GM21737 (cell line): Measurements from ENCODE around the gene SELENOM.

Source experiments
- ATAC-seq: cut with Tn5 transposase; IDR thresholded peaks from one replicate; pipeline ENCODE4 v1.9.1; 2021; ENCODE audit warnings: mild to moderate bottlenecking, moderate library complexity; ENCODE audit not compliant: unreplicated experiment

Gene SELENOM

DNA sequence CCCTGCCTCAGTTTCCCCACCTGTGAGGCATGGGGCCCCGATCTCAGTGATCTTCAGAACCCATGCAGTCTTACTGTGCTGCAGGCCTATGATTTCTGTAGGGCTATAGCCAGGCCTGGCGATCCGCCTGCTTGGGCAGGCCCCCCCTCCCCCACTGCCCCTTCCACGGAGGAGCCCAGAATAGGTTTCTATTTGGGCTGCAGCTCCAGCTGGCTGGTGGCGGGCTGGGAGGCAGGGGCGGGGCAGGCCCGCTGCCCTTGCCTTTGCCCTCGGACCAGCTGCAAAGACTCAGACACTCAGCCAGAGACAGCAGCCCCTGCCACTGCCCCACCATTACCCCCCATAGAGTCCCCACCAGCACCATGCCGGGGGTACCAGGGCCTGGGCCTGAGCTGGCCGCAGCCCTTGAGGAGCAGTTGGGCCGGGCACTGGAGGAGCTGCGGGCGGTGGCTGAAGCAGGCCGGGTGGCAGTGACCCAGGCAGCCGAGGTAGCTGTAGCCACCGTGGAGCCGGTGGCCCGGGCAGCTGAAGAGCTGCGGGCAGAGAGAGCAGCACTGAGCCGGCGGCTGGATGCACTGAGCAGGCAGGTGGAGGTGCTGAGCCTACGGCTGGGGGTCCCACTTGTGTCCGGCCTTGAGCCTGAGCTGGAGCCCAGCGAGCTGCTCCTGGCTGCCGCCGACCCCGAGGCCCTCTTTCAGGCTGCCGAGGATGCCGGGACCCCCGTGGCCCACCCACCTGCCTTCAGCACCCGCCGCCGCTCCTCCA is 14.1 kb downstream of the SELENOM start:
- no peak for ATAC-seq

DNA sequence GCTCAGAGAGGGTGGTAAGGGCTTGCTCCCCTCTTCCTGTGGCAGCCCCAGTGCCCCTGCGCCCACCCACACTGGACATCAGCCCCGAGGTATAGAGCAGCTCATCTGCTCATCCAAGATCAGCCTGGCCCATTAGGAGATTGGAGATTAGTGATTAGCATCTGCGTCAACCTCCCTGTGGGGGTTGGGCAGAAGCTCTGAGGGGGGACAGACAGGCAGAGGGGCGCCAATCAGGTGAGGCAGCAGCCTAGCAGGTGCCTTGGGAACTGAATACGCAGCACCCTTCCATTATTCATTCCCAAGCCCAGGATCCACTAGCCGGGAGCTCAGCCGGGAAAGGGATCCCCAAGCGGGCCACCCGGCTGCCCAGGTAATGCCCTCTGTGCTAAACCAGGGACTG is 15.2 kb downstream of the SELENOM start:
- no peak for ATAC-seq

DNA sequence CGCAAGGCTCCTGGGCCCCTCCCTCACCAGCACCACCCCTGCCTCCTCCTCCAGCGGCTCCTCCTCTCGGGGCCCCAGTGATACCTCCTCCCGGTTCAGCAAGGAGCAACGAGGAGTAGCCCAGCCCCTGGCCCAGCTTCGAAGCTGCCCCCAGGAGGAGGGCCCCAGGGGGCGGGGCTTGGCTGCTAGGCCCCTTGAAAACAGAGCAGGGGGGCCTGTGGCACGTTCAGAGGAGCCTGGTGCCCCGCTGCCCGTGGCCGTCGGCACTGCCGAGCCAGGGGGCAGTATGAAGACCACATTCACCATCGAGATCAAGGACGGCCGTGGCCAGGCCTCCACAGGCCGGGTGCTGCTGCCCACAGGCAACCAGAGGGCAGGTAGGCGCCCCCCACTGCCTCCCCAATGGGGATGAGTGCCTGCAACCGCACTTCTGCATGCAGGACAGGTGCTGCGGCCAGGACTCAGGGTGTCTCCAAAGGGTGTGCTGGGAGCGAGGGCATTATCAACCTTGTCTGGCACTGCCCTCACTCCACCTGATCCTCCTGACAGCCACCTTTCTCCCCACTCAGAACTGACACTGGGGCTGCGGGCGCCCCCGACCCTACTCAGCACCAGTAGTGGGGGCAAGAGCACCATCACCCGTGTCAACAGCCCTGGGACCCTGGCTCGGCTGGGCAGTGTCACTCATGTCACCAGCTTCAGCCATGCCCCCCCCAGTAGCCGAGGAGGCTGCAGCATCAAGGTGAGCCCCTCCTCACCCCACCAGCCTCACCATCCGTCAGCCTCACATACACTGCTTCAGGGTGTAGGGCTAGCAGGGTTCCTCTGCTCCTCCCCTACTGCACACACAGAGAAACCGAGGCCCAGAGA is 16.0 kb downstream of the SELENOM start:
- no peak for ATAC-seq

DNA sequence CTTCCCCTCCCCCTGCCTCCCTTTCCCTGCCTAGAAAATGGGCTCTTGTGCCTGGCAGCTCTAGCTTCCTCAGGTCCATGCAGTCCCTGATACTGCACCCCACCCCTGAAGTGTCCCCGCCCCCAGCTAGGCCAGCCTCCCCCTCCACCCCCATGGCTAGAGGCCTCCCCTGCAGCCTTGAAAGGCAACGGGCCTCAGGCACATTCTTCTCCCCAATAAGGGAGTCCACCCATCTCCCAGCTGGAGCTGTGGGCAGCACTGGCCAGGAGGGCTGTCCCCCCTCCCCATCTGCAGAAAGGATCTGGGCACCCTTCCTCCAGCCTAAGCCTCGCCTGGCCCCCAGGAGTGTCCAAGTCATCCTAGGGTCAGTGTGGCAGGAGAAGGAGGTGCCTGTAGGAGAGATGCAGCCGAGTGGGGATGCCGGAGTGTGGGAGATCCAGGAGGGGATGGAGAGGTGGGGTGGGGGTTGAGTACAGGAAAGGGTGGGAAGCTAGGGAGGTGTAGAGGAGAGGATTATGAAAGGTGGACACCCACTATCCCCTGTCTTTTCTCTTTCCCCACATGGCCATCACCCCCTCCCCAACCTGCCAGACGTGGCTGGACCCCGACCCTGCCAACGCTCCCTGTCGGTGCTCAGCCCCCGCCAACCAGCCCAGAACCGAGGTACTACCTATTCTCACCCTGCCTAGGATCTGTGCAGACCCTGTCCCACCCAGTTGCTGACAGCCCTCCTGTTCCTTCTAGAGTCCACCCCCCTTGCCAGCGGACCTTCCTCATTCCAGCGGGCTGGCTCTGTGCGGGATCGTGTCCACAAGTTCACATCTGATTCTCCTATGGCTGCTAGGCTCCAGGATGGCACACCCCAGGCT is 16.9 kb downstream of the SELENOM start:
- ATAC-seq, result no peak

DNA sequence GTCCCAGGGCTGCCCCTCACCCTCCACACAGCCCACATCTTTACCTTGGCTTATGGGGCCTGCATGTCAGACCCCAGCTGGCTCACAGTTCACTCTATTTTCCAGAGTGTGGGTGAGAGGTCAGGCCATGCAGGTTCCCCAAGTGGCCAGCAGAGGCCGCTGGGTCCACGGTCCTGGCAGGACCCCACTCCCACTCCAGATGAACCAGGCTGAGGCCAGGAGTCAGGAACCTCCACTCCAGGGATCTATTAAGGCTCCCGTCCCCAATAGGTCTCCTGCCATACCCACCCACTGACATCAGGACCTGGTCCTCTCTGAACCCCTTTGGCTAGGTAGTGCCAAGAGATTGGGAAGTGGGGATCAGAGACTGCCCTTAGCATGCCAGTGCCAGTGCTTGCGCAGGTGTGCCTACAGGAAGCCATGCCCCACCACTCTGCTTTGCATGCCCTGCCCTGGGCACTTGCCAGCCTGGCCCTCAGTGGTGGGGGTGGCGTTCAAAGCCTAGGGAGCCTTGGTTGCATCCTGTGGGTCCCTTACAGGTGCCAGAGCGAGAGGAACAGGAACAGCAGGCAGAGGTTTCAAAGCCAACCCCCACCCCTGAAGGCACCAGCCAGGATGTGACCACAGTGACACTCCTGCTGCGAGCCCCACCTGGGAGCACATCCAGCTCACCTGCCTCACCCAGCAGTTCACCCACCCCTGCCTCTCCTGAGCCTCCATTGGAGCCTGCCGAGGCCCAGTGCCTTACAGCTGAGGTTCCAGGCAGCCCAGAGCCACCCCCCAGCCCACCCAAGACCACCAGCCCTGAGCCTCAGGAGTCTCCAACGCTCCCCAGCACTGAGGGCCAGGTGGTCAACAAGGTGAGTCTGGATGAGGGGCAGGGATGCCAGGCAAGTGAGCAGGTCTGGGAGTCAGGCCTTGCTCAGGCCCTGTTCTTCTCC is 17.9 kb downstream of the SELENOM start:
- ATAC-seq, result no peak

DNA sequence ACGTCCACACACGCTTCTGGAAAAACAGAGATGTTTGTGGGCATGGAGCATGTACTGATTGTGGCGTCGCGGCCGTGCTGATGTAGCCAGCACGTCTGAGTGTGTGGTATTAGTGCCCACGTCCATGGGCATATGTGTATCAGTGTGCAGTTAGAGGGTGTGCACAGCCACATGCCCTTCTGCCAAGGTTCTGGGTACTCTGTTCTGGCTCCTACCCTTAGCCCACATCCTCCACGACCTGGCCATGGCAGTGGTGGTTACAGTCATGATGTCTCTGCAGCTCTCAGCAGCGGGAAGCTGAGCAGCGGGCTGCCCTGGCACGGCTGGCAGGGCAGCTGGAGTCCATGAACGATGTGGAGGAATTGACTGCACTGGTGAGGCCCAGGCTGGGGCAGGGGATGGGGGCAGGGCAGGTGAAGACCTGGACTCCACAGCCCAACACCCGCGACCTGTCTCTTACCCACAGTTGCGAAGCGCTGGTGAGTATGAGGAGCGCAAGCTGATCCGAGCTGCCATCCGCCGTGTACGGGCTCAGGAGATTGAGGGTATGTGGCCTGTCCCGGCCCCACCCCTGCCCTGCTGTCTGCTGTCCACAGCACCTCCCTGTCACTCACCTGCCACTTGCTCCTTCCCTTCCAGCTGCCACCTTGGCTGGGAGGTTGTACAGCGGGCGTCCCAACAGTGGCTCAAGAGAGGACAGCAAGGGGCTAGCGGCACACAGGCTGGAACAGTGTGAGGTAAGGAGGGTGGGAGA is 19.0 kb downstream of the SELENOM start:
- no peak for ATAC-seq

DNA sequence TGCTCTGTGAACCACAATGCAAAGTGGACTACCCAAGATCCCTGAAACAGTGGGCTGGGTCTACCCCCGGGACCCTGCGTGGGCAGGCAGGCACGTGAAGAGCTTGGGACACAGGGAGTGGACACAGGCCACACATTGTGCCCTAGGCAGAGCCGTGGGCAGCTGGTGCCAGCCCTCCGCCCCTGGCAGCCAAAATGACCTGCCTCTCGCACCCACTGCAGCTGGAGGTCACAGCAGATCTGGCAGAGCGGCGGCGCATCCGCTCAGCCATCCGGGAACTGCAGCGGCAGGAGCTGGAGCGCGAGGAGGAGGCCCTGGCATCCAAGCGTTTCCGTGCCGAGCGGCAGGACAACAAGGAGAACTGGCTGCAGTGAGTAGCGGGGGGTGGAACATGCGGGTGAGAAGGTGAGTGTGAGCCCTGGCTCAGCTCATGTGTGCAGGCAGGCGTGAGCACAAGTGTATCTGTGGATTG is 19.6 kb downstream of the SELENOM start:
- ATAC-seq, result no peak

DNA sequence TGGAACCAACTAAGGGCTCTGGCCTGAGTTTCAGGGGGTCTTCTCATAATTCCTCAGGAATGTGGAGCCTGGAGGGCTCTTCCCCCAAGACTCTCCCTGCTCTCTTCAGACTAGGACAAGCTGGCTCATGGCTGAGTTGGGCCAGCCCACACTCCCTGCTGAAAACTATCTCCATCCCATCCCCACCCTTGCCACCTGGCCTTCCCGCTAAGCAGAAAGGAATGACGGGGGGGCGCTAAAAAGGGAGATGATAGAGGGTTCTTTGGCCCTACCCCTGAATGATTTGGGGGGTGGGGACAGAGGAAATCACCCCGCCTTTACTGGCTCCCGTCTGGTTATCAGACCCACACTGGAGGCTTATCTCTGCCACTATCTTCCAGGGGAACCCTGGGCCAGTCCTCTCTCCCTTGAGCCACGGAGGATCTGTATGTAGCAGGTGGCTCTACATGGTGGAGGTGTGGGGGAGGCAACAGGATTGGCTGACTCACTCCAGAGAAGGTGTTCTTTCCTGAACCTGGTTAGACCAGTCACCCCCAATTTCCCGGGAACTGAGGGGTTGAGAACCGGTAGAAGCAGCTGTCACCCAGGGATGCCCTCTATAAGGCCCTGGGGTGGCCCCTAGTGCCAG is 20.6 kb downstream of the SELENOM start:
- no peak for ATAC-seq

DNA sequence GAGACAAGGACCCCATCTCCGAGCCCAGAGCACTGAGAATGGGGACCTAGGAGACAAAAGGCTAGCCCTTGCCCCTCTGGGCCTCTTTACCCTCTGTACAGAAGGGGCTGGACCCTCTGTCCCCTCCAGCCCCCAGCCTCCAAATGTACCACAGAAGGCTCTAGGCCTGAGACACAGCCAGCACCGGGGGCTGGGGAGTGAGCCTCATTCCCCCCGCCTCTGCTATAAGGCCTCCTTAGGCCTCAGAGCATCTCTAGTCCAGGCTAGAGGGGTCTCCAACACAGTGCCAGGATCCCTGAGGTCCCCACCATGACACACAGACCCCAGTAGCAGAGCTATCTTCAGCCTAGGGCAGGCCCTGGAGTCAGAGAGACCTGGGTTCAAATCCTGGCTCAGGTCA is 21.4 kb downstream of the SELENOM start:
- ATAC-seq, result no peak

DNA sequence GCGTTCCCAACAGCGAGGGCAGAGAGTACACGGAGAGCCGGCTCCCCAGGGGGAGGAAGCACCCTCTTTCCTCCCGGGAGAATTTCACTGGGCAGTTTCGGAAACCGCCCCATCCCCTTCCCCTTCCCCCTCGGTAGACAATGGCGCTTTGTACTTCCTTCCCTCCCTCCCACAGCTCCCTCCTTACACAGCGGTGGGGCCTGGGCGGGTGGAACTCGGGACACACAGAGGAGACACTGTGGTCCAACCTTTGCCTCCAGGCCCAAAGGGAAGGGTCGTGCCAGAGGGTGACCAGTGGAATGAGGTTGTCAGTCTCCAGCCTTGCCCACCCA is 21.9 kb downstream of the SELENOM start:
- no peak for ATAC-seq

DNA sequence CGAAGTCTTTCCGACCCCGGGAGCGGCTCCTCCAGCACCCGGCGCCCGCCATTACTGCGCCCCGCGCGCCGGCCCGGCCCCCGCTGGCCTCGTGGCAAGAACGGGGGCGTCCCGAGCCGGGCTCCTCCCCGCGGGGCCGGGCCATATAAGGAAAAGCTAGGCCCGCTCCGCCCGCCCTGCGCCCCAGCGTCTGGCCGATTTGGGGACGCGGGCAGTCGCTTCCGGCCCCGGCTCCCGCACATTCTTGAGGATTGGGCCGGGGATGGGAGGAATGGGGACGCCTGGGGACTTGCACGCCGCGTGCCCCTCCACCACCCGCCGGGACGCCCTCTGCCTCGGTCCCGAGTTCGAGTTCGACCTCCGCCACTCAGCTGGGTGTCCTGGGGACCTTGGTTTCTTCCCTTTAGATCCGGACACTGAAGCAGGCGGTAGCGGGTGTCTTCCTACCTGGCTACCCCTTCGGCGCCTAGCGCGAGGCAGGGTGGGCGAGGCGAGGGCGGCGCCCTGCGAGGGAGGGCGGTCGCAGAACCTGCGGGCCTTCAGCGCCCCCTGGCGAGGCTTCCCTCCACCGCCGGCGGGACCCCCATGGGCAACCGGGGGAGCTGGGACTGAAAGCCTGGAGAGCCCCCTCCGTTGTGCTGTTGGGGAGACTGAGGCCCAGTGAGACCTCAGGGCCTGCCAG is 22.4 kb downstream of the SELENOM start:
- ATAC-seq, result peak; percentile 65

DNA sequence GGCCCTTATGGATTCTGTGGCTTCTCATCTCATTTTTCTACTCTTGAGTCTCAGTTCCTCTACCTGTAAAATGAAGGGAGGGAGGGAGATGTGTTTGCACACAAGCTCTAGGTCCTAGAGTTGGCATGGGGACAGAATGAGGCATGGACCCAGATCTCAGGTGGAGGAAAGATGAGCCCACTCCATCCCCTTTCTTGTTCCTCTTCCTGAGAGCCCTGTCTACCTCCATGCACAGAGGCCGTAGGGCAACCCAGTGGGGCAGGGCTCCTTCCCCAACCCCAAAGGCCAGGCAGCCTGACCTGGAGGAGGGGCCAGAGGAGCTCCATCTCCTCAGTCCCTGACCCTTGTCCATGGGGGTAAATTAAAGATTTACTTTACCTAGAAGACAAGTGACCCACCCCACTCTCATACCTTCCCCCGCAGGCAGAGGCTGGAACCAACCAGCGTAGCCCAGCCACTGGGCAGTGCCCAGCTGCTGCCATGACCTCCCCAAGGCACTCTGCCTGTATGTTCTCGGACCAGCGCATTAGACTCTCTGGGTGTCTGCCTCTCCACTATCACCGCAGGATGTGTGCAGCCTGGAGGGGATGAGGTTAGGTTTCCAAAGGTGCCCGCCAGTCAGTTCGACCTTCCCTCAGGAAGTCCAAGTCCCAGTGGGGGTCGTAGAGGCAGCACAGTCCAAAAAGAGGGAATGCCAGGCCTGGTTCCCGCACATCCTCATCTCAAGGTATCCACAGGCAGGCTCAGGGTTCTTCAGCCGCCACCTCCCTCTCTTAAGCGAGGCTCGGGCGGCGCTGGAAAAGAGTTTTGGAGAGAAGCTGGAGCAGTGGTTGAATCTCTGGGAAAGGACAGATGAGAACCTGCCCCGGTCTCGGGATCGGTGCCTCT is 23.2 kb downstream of the SELENOM start:
- no peak for ATAC-seq

DNA sequence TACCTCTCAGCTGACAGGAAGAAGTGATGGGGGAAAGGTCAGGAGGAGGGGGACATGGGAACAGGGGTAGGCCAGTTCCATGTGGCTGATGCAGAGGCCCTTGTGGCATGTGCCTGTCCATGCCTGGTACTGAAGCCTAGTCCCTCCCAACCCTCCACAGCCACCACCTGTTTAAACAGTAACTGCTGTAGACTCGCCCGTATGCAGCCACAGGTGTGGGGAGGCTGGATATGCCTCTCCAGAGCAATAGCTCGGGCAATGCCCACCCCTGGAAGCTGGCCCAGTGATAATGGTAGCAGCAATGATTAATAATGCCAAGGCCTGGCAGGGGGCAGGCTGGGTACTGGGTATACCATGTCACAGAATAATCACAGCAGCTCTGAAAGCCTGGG is 24.0 kb downstream of the SELENOM start:
- no peak for ATAC-seq

DNA sequence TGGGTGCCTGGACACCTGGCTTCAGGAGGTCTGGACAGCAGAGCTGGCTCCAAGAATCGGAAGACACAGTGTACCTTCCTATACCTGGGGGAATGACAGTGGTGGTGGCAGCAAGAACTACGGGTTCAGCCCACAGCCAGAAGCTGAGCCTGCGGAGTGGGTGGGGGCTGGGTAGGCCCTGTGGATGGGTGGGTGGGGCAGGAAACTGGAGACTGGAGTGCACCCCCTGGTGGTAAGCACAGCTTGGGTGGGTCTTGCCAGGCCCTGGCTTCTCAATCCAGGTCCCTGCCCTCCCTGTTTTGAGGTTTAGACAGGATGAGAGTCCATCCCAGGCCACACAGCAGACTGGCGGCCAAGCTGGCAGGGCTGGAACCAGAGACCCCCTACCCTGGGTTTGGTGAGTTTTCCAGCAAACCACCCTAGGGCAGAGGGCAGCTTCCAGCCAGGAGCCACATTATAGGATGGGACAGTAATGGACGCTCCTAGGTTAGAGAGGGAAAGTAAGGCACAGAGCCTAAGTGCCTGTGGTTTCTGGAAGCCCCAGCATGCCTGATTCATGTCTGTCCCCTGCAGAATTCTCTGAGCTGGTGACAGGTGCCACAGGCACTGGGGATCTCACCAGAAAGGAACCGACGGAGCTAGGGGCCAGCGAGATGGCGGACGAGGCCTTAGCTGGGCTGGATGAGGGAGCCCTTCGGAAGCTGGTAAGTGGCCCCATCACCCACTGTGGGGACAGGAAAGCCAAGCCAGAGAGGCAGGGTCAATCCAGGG is 24.6 kb downstream of the SELENOM start:
- ATAC-seq, result no peak

DNA sequence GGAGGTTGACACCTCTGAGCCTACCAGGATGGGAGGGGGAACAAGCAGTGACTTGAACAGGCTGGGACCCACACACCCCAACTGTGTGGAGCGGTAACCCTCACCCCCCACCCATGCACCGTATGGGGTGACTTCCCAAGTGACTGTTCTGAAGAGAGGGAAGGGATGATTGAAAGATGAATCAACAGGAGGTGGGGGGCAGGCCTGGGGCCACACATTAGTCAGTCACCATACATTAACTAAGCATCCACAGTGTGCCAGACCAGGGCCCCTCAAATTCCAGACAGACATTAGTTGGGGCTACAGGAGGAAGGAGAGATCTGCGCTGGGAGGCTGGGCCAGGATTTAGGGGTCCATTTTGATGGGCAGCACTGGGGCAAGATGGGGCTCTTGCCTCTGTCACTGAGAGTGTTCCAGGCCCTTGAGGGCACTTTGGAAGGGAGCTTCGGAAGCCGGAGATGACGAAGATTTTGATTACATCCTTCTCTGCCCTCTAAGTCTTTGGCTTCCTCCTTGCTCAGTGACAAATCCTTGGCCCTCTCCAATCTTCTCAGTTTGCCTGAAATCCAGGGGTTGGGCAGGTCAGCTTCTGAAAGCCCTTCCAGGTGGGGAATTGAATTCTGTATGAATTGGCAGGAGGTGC is 25.3 kb downstream of the SELENOM start:
- no peak for ATAC-seq
